ENCODE measurements around the gene HOXD9.

DNA sequence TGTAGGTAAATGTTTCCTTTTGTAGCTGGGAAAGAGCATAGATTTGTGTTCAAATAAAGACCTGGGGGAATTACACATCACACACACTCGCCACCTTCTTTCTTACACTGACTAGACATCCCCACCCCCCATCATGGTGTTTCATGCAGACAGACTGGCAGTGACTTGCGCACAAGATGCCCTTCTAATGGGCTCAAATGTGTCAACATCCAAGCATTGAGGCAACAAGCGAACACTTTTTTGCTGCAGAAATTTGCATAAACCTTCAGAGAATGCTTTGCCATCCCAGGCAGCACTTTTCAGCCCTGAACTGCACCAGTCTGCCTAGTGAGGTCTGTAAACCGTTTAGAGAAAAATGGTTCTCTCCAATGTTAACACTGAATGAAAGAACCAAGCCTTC, 11.5 kb downstream of the HOXD9 start:
- TF ChIP-seq CTCF (IDR thresholded peaks at IDR 0.05) = no peak
- no peak for TF ChIP-seq JUND (IDR thresholded peaks at IDR 0.05)
- no peak for TF ChIP-seq REST (IDR thresholded peaks at IDR 0.05; ENCODE audit: low read depth, low read length)
- TF ChIP-seq CHD2 (IDR thresholded peaks at IDR 0.05; ENCODE audit: low read length, partially characterized antibody) = no peak
- TF ChIP-seq TEAD4 (IDR thresholded peaks at IDR 0.05; ENCODE audit: borderline replicate concordance, insufficient read depth) = no peak
- TF ChIP-seq YY1 (IDR thresholded peaks at IDR 0.05; ENCODE audit: low read depth) = no peak
- TF ChIP-seq GABPA (IDR thresholded peaks at IDR 0.05; ENCODE audit: low read depth) = no peak
- TF ChIP-seq EP300 (IDR thresholded peaks at IDR 0.05; ENCODE audit: borderline replicate concordance in 1 of 2, low read depth in 1 of 2, low read length in 1 of 2) = no peak
- TF ChIP-seq RAD21 (IDR thresholded peaks at IDR 0.05; ENCODE audit: low read length) = no peak
- no peak for TF ChIP-seq RFX5 (IDR thresholded peaks at IDR 0.05; ENCODE audit: low read length)
- TF ChIP-seq NFIC (IDR thresholded peaks at IDR 0.05; ENCODE audit: borderline replicate concordance) = no peak
